ENCODE data around the gene CYGB. TPM values are rescaled to one million over a fixed set of nuclear protein-coding genes. Genes with fewer than 3 reads are reported as not detected.

CYGB gene
- total RNA-seq, 1 donor from 2014 or later = 10.0 TPM

GRCh38 chr17:76570877-76571471 is 33.5 kb upstream of the CYGB start:
- Mint-ChIP-seq H3K9me3 (no peaks in the 10 kb centered on the region), H3K36me3 (peaks cover 9% of the 10 kb centered on the region)

DNA sequence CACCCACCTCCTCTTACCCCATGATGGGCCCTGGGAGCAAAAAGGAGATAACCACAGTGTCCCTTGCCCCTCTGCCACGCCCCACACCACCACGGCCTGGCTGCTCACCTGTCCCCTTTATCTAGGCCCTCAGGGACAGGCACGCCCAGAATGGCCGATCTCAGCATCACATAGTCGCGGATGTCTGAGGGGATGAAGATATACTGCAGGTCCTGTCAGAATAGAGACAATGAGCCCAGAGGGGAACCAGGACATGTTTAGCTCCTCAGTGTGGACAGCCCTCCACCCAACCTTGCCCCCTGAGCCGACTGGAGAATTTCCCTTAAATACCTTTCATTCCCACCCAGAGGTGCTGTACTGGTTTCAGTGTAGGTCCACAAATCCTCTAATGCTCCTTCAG is 32.9 kb upstream of the CYGB start:
- H3K4me1 Mint-ChIP-seq (ENCODE audit: unreplicated experiment) = peaks cover 14% of the 10 kb centered on the region
- H3K27ac Mint-ChIP-seq = no peak overlapping the region
- H3K27me3 Mint-ChIP-seq = no peaks in the 10 kb centered on the region
- H3K4me3 Mint-ChIP-seq = no peak overlapping the region
- H3K9me3 Mint-ChIP-seq = no peaks in the 10 kb centered on the region
- no peak for DNase-seq (ENCODE audit: extremely low spot score, unreplicated experiment)
- no peak for TF ChIP-seq CTCF (conservative IDR thresholded peaks at IDR 0.05)
- peaks cover 14% of the 10 kb centered on the region for H3K36me3 Mint-ChIP-seq

More at GRCh38 chr17:76570877-76571471, 33.5 kb upstream of the CYGB start:
- Mint-ChIP-seq H3K27me3 (no peaks in the 10 kb centered on the region), H3K27ac (no peak overlapping the region), H3K4me3 (no peak overlapping the region), H3K4me1 (ENCODE audit: unreplicated experiment) (peaks cover 14% of the 10 kb centered on the region)
- no peak for DNase-seq (ENCODE audit: extremely low spot score, unreplicated experiment)
- no peak for TF ChIP-seq CTCF (conservative IDR thresholded peaks at IDR 0.05)

DNA sequence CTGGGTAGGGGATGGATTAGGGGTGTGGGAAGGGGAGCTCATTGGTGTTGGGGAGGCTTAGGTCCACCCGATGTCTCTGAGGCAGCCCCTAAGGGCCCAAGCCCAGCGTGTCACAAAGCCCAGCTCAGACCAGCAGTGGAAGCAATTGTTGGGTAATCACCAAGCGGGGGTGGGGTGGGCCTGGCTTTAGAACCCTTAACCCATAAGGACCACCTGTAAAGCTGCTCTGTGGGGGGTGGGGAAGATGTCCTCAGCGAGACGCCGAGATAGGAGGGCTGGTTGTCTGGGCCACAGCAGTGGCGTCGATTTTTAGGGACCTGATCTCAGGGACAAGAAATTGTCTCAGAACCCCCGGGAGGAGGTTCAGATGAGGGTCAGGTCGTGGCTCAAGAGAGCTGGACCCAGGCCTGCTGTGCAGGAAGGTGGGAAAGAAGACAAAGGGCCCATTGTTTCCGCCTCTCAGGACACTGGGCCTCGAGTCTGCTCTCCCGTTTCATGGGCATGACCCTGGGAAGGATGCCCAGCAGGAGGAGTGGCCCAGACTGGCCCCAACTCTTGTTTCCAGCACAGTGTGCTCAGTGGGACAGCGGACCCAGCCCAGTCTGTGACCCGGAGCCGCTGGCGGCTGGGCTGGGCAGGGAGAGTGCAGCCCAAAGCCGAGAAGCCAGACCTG is 32.2 kb upstream of the CYGB start:
- Mint-ChIP-seq H3K4me1 (ENCODE audit: unreplicated experiment) (peaks cover 10% of the 10 kb centered on the region), H3K4me3 (no peak overlapping the region), H3K27ac (no peak overlapping the region), H3K27me3 (no peaks in the 10 kb centered on the region), H3K36me3 (peaks cover 21% of the 10 kb centered on the region), H3K9me3 (no peaks in the 10 kb centered on the region)
- DNase-seq (ENCODE audit: extremely low spot score, unreplicated experiment) = no peak
- no peak for TF ChIP-seq CTCF (conservative IDR thresholded peaks at IDR 0.05)

GRCh38 chr17:76568811-76569221 is 31.3 kb upstream of the CYGB start:
- Mint-ChIP-seq H3K36me3 (peaks cover 21% of the 10 kb centered on the region), H3K4me3 (no peak overlapping the region), H3K27me3 (no peaks in the 10 kb centered on the region), H3K4me1 (ENCODE audit: unreplicated experiment) (peaks cover 10% of the 10 kb centered on the region), H3K9me3 (no peaks in the 10 kb centered on the region), H3K27ac (no peak overlapping the region)
- no peak for TF ChIP-seq CTCF (conservative IDR thresholded peaks at IDR 0.05)
- DNase-seq (ENCODE audit: extremely low spot score, unreplicated experiment) = no peak

GRCh38 chr17:76567634-76568432 is 30.3 kb upstream of the CYGB start:
- no peaks in the 10 kb centered on the region for H3K27me3 Mint-ChIP-seq
- no peak overlapping the region for H3K4me3 Mint-ChIP-seq
- H3K27ac Mint-ChIP-seq = peak overlapping the region; percentile 50
- no peak for DNase-seq (ENCODE audit: extremely low spot score, unreplicated experiment)
- H3K4me1 Mint-ChIP-seq (ENCODE audit: unreplicated experiment) = peaks cover 12% of the 10 kb centered on the region
- peaks cover 23% of the 10 kb centered on the region for H3K36me3 Mint-ChIP-seq
- no peak for TF ChIP-seq CTCF (conservative IDR thresholded peaks at IDR 0.05)
- no peaks in the 10 kb centered on the region for H3K9me3 Mint-ChIP-seq

All from type B pancreatic cell (in vitro differentiated cells).